Colonic mucosa (tissue), 4 donors: Measurements from ENCODE around the gene SLC16A7. TPM values are rescaled to one million over a fixed set of nuclear protein-coding genes. Genes with fewer than 3 reads are reported as not detected.
A peak's percentile ranks its signal among the peaks of the same experiment; 100 is the strongest.

Experiments
- DNase-seq: peaks from one replicate; pipeline ENCODE4 v3.0.0-alpha.2; 2020
- H3K27ac ChIP-seq: fragments of 200-600 bp; one replicate; pipeline ENCODE4 v1.8.0; 2021
- H3K27me3 ChIP-seq: fragments of 200-600 bp; one replicate; pipeline ENCODE4 v1.8.0; 2021
- H3K36me3 ChIP-seq: fragments of 200-600 bp; one replicate; pipeline ENCODE4 v1.8.0; 2021
- H3K4me1 ChIP-seq: fragments of 200-600 bp; one replicate; pipeline ENCODE4 v1.8.0; 2021; ENCODE audit warnings: mild to moderate bottlenecking
- H3K4me3 ChIP-seq: fragments of 200-600 bp; one replicate; pipeline ENCODE4 v1.8.0; 2021
- H3K9ac ChIP-seq, 2 donors: one replicate each; pipeline ENCODE4 v1.7.0; 2013; ENCODE audit warnings: control low read depth in 2 of 2, low read depth in 2 of 2, low read length in 2 of 2
- H3K9me3 ChIP-seq: fragments of 200-600 bp; one replicate; pipeline ENCODE4 v1.8.0; 2021
- CTCF ChIP-seq: fragments of 200-600 bp; IDR thresholded peaks from one replicate; pipeline ENCODE4 v1.8.0; 2022; ENCODE audit warnings: antibody characterized with exemption, mild to moderate bottlenecking
- intact Hi-C: fragments of 100-400 bp; cut with DNase I; formaldehyde crosslinking; loops from one replicate; pipeline ENCODE4 v1.14.1; 2022
- total RNA-seq, 2 donors: library from RNA; stranded (reverse); fragmentation: NEBNext Ultra II Directional in 1 of 2; extraction: Animal tissue kit (Norgen Biotek cat#: 25700) in 1 of 2; gene quantifications; one replicate each; pipeline ENCODE4 v1.2.1, GENCODE V29; 2021
- donor health status: healthy.
- donor health status: DM: no; HTN: no; CAD: no.
- donor health status: DM: no; HTN: no; CAD: no.

The SLC16A7 gene
- total RNA-seq, 2 donors from 2014 or later: 4.4 to 9.5 TPM

DNA sequence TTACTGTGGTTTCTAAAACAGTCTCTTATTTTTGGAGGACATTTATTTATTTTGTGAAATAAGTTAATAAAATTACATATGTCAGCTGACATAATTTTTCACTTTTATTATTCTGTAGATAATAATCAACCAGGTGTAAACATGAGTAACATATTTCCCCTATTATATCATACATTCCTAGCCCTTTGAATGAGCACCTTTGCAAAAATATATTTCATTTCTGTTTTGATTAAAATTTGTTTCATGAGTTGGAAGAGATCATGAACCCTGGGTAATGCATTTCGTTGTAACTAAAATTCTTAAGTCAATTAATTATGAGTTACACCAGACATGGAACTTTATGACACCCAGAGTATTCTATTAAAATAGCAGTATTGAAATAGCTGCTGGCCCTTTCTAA is 56.3 kb downstream of the SLC16A7 start:
- H3K27me3 ChIP-seq: no peaks in the 10 kb centered on the region
- no peak overlapping the region for H3K27ac ChIP-seq
- H3K9ac ChIP-seq: no peak overlapping the region
- no peaks in the 10 kb centered on the region for H3K36me3 ChIP-seq
- no peaks in the 10 kb centered on the region for H3K4me1 ChIP-seq
- no peaks in the 10 kb centered on the region for H3K9me3 ChIP-seq
- intact Hi-C loops: no loop called here
- no peak overlapping the region for H3K4me3 ChIP-seq
- DNase-seq: no peak
- TF ChIP-seq CTCF: no peak

DNA sequence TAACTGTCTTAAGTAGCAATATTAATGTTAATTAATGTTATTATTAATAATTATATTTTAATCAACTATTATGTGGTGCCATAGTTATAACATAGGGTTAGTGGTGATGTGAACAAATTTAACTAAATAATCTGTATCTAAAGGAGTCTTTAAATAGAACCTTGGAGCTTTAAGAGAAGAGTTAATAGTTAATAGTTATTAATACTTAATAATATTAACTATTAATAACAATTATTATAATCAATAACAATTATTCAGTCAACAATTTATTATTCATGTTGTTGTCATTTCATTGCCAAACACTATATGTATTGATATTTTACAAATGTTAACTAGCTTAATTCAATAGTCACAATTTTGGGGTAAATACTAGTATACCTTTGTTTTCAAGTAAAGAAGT is 58.2 kb downstream of the SLC16A7 start:
- Histone ChIP-seq H3K27ac (no peak overlapping the region), H3K36me3 (no peaks in the 10 kb centered on the region), H3K9ac (no peak overlapping the region), H3K4me3 (no peak overlapping the region), H3K27me3 (no peaks in the 10 kb centered on the region), H3K9me3 (no peaks in the 10 kb centered on the region), H3K4me1 (no peaks in the 10 kb centered on the region)
- no peak for TF ChIP-seq CTCF
- intact Hi-C loops: no loop called here
- DNase-seq: no peak

GRCh38 chr12:59657266-59657665 is 61.4 kb downstream of the SLC16A7 start:
- H3K4me3 ChIP-seq: no peak overlapping the region
- intact Hi-C loops: no loop called here
- TF ChIP-seq CTCF: no peak
- no peaks in the 10 kb centered on the region for H3K27me3 ChIP-seq
- no peaks in the 10 kb centered on the region for H3K4me1 ChIP-seq
- H3K36me3 ChIP-seq: no peaks in the 10 kb centered on the region
- no peak overlapping the region for H3K9ac ChIP-seq
- no peaks in the 10 kb centered on the region for H3K9me3 ChIP-seq
- no peak overlapping the region for H3K27ac ChIP-seq
- DNase-seq: no peak

- Histone ChIP-seq H3K27me3 (no peaks in the 10 kb centered on the region), H3K36me3 (no peaks in the 10 kb centered on the region), H3K9me3 (no peaks in the 10 kb centered on the region), H3K4me1 (no peaks in the 10 kb centered on the region), H3K9ac (no peak overlapping the region), H3K27ac (no peak overlapping the region), H3K4me3 (no peak overlapping the region)
- no peak for DNase-seq
- intact Hi-C loops: no loop called here
- TF ChIP-seq CTCF: no peak
Measured at GRCh38 chr12:59657711-59658110, 61.9 kb downstream of the SLC16A7 start.

- H3K4me3 ChIP-seq: no peak overlapping the region
- no peaks in the 10 kb centered on the region for H3K36me3 ChIP-seq
- no peak for TF ChIP-seq CTCF
- H3K27ac ChIP-seq: no peak overlapping the region
- no peaks in the 10 kb centered on the region for H3K9me3 ChIP-seq
- intact Hi-C loops: no loop called here
- no peaks in the 10 kb centered on the region for H3K4me1 ChIP-seq
- DNase-seq: peak; percentile 24
- no peak overlapping the region for H3K9ac ChIP-seq
- no peaks in the 10 kb centered on the region for H3K27me3 ChIP-seq
Measured at GRCh38 chr12:59660148-59660547, 64.3 kb downstream of the SLC16A7 start.
